BJ (cell line): Measurements from ENCODE around the gene TIA1. TPM values are rescaled to one million over a fixed set of nuclear protein-coding genes. Genes with fewer than 3 reads are reported as not detected.

ENCODE experiments used
- CTCF ChIA-PET: fragments of 350-600 bp; formaldehyde crosslinking; extraction: SDS; loops from one replicate; lab custom pipeline; 2021; ENCODE audit warnings: antibody characterized with exemption, inconsistent platforms; lab: Yijun Ruan, JAX
- POLR2A ChIA-PET: fragments of 300-600 bp; sonication (Branson Sonifier 250); formaldehyde crosslinking; extraction: SDS; loops from one replicate; lab custom pipeline; 2021; ENCODE audit warnings: antibody characterized with exemption; lab: Charles Lee
- DNase-seq: peaks from one replicate; pipeline ENCODE4 v3.0.0-alpha.2; 2011; ENCODE audit warnings: low read depth
- H3K27me3 ChIP-seq: 2 replicates; pipeline ENCODE4 v1.6.0; 2011; ENCODE audit warnings: low read length; ENCODE audit not compliant: control insufficient read depth, insufficient read depth
- H3K36me3 ChIP-seq: 2 replicates; pipeline ENCODE4 v1.5.1; 2011; ENCODE audit warnings: low read length; ENCODE audit not compliant: control insufficient read depth, insufficient read depth
- H3K4me3 ChIP-seq: 2 replicates; pipeline ENCODE4 v1.5.1; 2011; ENCODE audit warnings: low read depth, mild to moderate bottlenecking, control low read depth, low read length
- CTCF ChIP-seq: IDR thresholded peaks from 2 replicates; pipeline ENCODE4 v1.5.1; 2011; ENCODE audit warnings: low read depth, mild to moderate bottlenecking, control low read depth, inconsistent platforms, low read length, moderate library complexity; ENCODE audit not compliant: insufficient read depth
- polyA plus RNA-seq: library from polyadenylated mRNA; depleted of rRNA; stranded (reverse); fragments of >200 nt; gene quantifications from 2 replicates; pipeline ENCODE4 v1.2.3, GENCODE V29; 2011

TIA1 gene
- polyA plus RNA-seq, 1 experiment, result 60.1 TPM

- CTCF ChIA-PET, result no interaction called here
- Histone ChIP-seq H3K4me3 (no peak overlapping the region), H3K27me3 (no peaks in the 10 kb centered on the region), H3K36me3 (no peaks in the 10 kb centered on the region)
- POLR2A ChIA-PET, result no interaction called here
- no peak for DNase-seq
- no peak for TF ChIP-seq CTCF
Measured at GRCh38 chr2:70203086-70203485, 45.3 kb downstream of the TIA1 start.

GRCh38 chr2:70202236-70202806, 46.1 kb downstream of the TIA1 start:
- ChIA-PET CTCF (interaction anchor here (0.6 kb wide), 1 partner anchor 99 kb away, joined by 3 read pairs; the partner anchor contains the start of gene FAM136A), POLR2A (interaction anchor here (1.0 kb wide), 1 partner anchor 11 kb away, joined by 3 read pairs; the partner anchor contains the start of gene C2orf42)

GRCh38 chr2:70201831-70202230, 46.6 kb downstream of the TIA1 start:
- CTCF ChIA-PET, result interaction anchor here (0.6 to 1.2 kb wide), 2 partner anchors 10 to 100 kb away, joined by 3 read pairs; partner anchors contain the start of genes C2orf42 and FAM136A
- no peak for TF ChIP-seq CTCF
- Histone ChIP-seq H3K4me3 (no peak overlapping the region), H3K27me3 (no peaks in the 10 kb centered on the region), H3K36me3 (no peaks in the 10 kb centered on the region)
- POLR2A ChIA-PET, result interaction anchor here (1.0 kb wide), 1 partner anchor 11 kb away, joined by 3 read pairs; the partner anchor contains the start of gene C2orf42
- no peak for DNase-seq

More at GRCh38 chr2:70202236-70202806, 46.1 kb downstream of the TIA1 start:
- H3K36me3 ChIP-seq, result no peaks in the 10 kb centered on the region
- no peaks in the 10 kb centered on the region for H3K27me3 ChIP-seq
- no peak overlapping the region for H3K4me3 ChIP-seq
- DNase-seq, result no peak
- no peak for TF ChIP-seq CTCF

- ChIA-PET POLR2A (interaction anchor here (1.0 kb wide), 1 partner anchor 10 kb away, joined by 3 read pairs; the partner anchor contains the start of gene C2orf42), CTCF (interaction anchor here (0.6 to 1.2 kb wide), 3 partner anchors 10 to 100 kb away, joined by 3 read pairs; partner anchors contain the start of genes C2orf42 and FAM136A)
- no peak for TF ChIP-seq CTCF
- Histone ChIP-seq H3K4me3 (no peak overlapping the region), H3K36me3 (no peaks in the 10 kb centered on the region), H3K27me3 (no peaks in the 10 kb centered on the region)
- DNase-seq, result no peak
Measured at GRCh38 chr2:70201225-70201768, 47.1 kb downstream of the TIA1 start.

GRCh38 chr2:70199320-70199864, 49.0 kb downstream of the TIA1 start:
- CTCF ChIA-PET, result no interaction called here
- TF ChIP-seq CTCF, result no peak
- POLR2A ChIA-PET, result interaction anchor here (0.6 kb wide), 1 partner anchor 340 kb away, joined by 25 read pairs; no protein-coding TSS in a partner anchor
- no peak overlapping the region for H3K4me3 ChIP-seq
- no peak for DNase-seq
- no peaks in the 10 kb centered on the region for H3K36me3 ChIP-seq
- H3K27me3 ChIP-seq, result no peaks in the 10 kb centered on the region
